Activated naive CD4-positive, alpha-beta T cell treated with anti-CD3 and anti-CD28 coated beads, Interleukin-2, amount 50 U/mL, for 24 hours (primary cell): ENCODE measurements around the gene CAV1.

Source experiments
- H3K27ac Mint-ChIP-seq: one replicate; pipeline ENCODE4 v1.8.0; 2021; ENCODE audit warnings: mild to moderate bottlenecking, mixed read lengths
- H3K27me3 Mint-ChIP-seq: one replicate; pipeline ENCODE4 v1.8.0; 2021; ENCODE audit warnings: mixed read lengths
- H3K36me3 Mint-ChIP-seq: one replicate; pipeline ENCODE4 v1.8.0; 2021; ENCODE audit warnings: mixed read lengths
- H3K4me1 Mint-ChIP-seq: one replicate; pipeline ENCODE4 v1.8.0; 2021; ENCODE audit warnings: mixed read lengths
- H3K4me3 Mint-ChIP-seq: one replicate; pipeline ENCODE4 v1.8.0; 2021; ENCODE audit warnings: mild to moderate bottlenecking, mixed read lengths
- H3K9me3 Mint-ChIP-seq: one replicate; pipeline ENCODE4 v1.8.0; 2021; ENCODE audit warnings: mixed read lengths

CAV1 gene

DNA sequence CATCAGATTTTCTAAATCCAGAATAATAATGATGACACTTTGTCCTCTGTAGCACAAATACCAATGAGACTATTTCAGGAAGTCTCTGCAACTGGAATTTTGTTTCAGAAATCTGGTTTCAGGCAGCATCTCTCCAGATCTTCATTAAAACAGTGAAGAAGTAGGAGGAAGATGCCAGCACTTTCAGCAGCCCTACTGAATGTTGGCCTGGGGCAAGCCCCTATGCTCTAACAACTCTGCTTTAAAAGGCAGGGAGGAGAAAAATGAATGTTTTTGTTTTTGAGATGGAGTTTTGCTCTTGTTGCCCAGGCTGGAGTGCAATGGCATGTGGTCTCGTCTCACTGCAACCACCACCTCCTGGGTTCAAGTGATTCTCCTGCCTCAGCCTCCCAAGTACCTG is 7.2 kb upstream of the CAV1 start:
- Mint-ChIP-seq H3K9me3 (no peaks in the 10 kb centered on the region), H3K27me3 (peaks cover 29% of the 10 kb centered on the region), H3K27ac (no peak overlapping the region), H3K4me1 (no peaks in the 10 kb centered on the region), H3K4me3 (no peak overlapping the region), H3K36me3 (no peaks in the 10 kb centered on the region)

DNA sequence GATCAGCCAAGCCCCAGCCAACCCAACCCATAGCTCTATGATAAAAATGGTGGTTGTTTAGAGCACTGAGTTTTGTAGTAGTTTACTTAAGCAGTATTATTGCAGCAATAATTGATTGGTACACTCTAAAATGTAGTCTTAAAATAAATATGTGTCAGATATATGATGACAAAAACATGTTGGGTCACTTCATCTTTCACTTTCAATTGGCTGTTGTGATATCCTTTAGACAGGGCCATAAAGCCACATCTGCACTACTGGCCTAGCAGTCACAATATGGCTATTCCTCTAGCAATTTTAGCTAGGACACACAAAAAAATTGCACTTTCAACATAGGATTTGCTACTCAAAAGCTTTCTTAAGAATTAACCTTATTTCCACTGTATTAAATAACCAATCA is 5.9 kb upstream of the CAV1 start:
- Mint-ChIP-seq H3K27me3 (peaks cover 32% of the 10 kb centered on the region), H3K27ac (no peak overlapping the region), H3K4me1 (no peaks in the 10 kb centered on the region), H3K36me3 (no peaks in the 10 kb centered on the region), H3K4me3 (no peak overlapping the region), H3K9me3 (no peaks in the 10 kb centered on the region)

- Mint-ChIP-seq H3K27me3 (peaks cover 37% of the 10 kb centered on the region), H3K36me3 (no peaks in the 10 kb centered on the region), H3K4me3 (no peak overlapping the region), H3K27ac (no peak overlapping the region), H3K9me3 (no peaks in the 10 kb centered on the region), H3K4me1 (peaks cover 13% of the 10 kb centered on the region)
Observed at GRCh38 chr7:116521046-116521664, 3.7 kb upstream of the CAV1 start.

DNA sequence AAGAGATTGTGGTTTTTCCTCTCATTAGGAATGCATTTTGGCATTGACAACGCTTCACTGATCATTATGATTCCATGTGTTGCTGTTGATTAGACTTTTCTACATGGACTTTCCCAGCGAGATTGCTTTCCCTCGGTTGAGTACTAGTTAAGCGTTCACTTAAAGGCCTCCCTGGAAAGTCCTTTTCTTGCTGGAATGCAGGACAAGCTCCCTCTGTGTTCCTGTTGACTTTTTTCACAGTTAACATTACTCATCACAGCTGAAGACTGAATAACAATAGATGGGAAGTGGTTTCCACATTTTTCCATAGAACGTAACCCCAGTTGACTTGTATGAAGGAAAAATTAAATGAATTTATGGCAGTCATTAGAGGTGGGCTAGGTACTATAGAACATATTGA is 2.6 kb upstream of the CAV1 start:
- Mint-ChIP-seq H3K4me1 (peaks cover 21% of the 10 kb centered on the region), H3K27ac (no peak overlapping the region), H3K4me3 (no peak overlapping the region), H3K9me3 (no peaks in the 10 kb centered on the region), H3K36me3 (no peaks in the 10 kb centered on the region), H3K27me3 (peaks cover 44% of the 10 kb centered on the region)

DNA sequence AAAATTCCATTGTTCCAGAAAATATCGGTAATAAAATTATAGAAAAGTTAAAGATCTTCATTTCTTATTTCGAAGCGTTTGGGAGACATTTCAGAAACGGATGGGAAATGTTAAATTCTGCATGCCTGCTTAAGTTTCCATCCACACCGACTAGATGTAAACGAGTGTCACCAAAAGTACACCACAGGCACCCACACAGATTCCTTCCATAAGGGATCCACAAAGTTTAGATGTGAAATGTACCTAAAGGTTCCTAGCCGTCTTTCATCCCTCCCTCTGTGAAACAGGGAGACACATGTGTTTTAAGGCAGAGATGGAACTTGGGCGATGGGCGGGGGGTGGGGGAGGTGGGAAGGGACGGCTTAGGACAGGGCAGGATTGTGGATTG is 621 bp upstream of the CAV1 start:
- Mint-ChIP-seq H3K9me3 (no peaks in the 10 kb centered on the region), H3K36me3 (no peaks in the 10 kb centered on the region), H3K4me1 (peaks cover 21% of the 10 kb centered on the region), H3K4me3 (peak overlapping the region; percentile 19), H3K27ac (no peak overlapping the region), H3K27me3 (peaks cover 54% of the 10 kb centered on the region)

- no peak overlapping the region for H3K27ac Mint-ChIP-seq
- H3K27me3 Mint-ChIP-seq, result peaks cover 51% of the 10 kb centered on the region
- no peaks in the 10 kb centered on the region for H3K36me3 Mint-ChIP-seq
- H3K9me3 Mint-ChIP-seq, result no peaks in the 10 kb centered on the region
- H3K4me1 Mint-ChIP-seq, result peaks cover 21% of the 10 kb centered on the region
- H3K4me3 Mint-ChIP-seq, result peak overlapping the region; percentile 83
Observed at GRCh38 chr7:116525298-116525912, 569 bp downstream of the CAV1 start.

- Mint-ChIP-seq H3K4me1 (peaks cover 21% of the 10 kb centered on the region), H3K27ac (no peak overlapping the region), H3K4me3 (peak overlapping the region; percentile 83), H3K9me3 (no peaks in the 10 kb centered on the region), H3K27me3 (peaks cover 52% of the 10 kb centered on the region), H3K36me3 (no peaks in the 10 kb centered on the region)
Observed at GRCh38 chr7:116525913-116526861, 1.4 kb downstream of the CAV1 start.

- Mint-ChIP-seq H3K4me1 (peaks cover 21% of the 10 kb centered on the region), H3K36me3 (no peaks in the 10 kb centered on the region), H3K27ac (no peak overlapping the region), H3K4me3 (peak overlapping the region; percentile 83), H3K27me3 (peaks cover 54% of the 10 kb centered on the region), H3K9me3 (no peaks in the 10 kb centered on the region)
Observed at GRCh38 chr7:116526897-116527296, 2.1 kb downstream of the CAV1 start.

DNA sequence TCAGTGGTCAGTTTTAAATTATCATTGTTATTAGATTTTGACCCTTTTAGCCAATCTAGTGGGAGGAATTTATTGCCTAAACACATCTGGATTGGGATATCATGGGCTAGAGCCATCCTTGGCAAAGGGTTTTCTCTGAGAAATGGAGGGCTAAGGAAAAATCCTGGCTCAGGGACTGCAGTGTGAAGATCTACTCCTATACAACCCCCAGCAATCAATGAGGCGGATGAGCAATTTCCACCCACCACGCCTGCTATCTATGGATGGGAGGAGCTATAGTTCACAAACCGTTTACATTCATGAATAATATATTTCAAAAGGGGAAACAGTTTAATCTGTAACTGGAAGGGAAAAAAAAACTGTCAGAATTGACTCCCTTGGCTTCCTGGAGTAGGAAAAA is 2.7 kb downstream of the CAV1 start:
- Mint-ChIP-seq H3K9me3 (no peaks in the 10 kb centered on the region), H3K4me1 (peaks cover 21% of the 10 kb centered on the region), H3K27ac (no peak overlapping the region), H3K4me3 (no peak overlapping the region), H3K27me3 (peaks cover 49% of the 10 kb centered on the region), H3K36me3 (no peaks in the 10 kb centered on the region)

GRCh38 chr7:116528008-116528789 is 3.4 kb downstream of the CAV1 start:
- Mint-ChIP-seq H3K9me3 (no peaks in the 10 kb centered on the region), H3K27me3 (peaks cover 45% of the 10 kb centered on the region), H3K27ac (no peak overlapping the region), H3K4me3 (no peak overlapping the region), H3K4me1 (peaks cover 21% of the 10 kb centered on the region), H3K36me3 (no peaks in the 10 kb centered on the region)

GRCh38 chr7:116529250-116529649 is 4.4 kb downstream of the CAV1 start:
- Mint-ChIP-seq H3K36me3 (no peaks in the 10 kb centered on the region), H3K27ac (no peak overlapping the region), H3K4me3 (no peak overlapping the region), H3K27me3 (peaks cover 37% of the 10 kb centered on the region), H3K4me1 (peaks cover 21% of the 10 kb centered on the region), H3K9me3 (no peaks in the 10 kb centered on the region)

GRCh38 chr7:116530107-116530820 is 5.4 kb downstream of the CAV1 start:
- Mint-ChIP-seq H3K4me3 (no peak overlapping the region), H3K27ac (no peak overlapping the region), H3K27me3 (peaks cover 30% of the 10 kb centered on the region), H3K36me3 (no peaks in the 10 kb centered on the region), H3K9me3 (no peaks in the 10 kb centered on the region), H3K4me1 (peaks cover 13% of the 10 kb centered on the region)

- H3K27me3 Mint-ChIP-seq, result peaks cover 19% of the 10 kb centered on the region
Observed at GRCh38 chr7:116532102-116532688, 7.4 kb downstream of the CAV1 start.

DNA sequence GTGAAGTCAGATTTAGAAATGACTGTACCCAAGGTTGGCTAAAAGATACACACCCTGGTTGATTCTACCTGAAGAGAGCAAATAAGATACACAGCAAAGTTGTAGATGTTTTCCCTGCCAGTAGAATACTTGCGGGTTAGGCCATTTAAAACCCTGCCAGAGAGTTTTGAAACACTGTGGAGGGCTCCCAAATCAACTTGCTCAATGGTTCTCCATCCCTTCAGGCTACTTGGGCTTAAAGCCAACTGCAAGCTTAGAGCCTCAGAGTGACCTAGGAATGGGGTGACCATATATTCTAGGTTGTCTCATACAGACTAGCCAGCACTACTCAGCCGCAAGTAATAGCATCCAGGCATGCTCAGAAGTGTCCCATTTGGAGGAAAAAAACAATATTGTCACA is 10.0 kb downstream of the CAV1 start:
- no peak overlapping the region for H3K4me3 Mint-ChIP-seq
- H3K36me3 Mint-ChIP-seq, result no peaks in the 10 kb centered on the region
- peaks cover 6% of the 10 kb centered on the region for H3K9me3 Mint-ChIP-seq
- H3K27ac Mint-ChIP-seq, result no peak overlapping the region
- H3K4me1 Mint-ChIP-seq, result no peaks in the 10 kb centered on the region
- H3K27me3 Mint-ChIP-seq, result peaks cover 13% of the 10 kb centered on the region

More at GRCh38 chr7:116532102-116532688, 7.4 kb downstream of the CAV1 start:
- Mint-ChIP-seq H3K9me3 (no peaks in the 10 kb centered on the region), H3K36me3 (no peaks in the 10 kb centered on the region), H3K4me3 (no peak overlapping the region), H3K27ac (no peak overlapping the region), H3K4me1 (no peaks in the 10 kb centered on the region)
